H1 (cell line): Measurements from ENCODE around the gene GDF2. TPM values are rescaled to one million over a fixed set of nuclear protein-coding genes. Genes with fewer than 3 reads are reported as not detected.

Source experiments
- CTCF ChIA-PET: fragments of 300-600 bp; sonication (Branson Sonifier 250); formaldehyde crosslinking; loops from one replicate; lab custom pipeline; 2021; ENCODE audit not compliant: partially characterized antibody; lab: Charles Lee
- POLR2A ChIA-PET: fragments of 300-600 bp; sonication (Branson Sonifier 250); formaldehyde crosslinking; loops from one replicate; lab custom pipeline; 2021; ENCODE audit warnings: inconsistent platforms; ENCODE audit not compliant: partially characterized antibody; lab: Charles Lee
- DNase-seq, 2 experiments: peaks; one replicate each; pipeline versions ENCODE4 v3.0.0 to v3.0.0-alpha.2; 2010 to 2022; ENCODE audit warnings: low spot score in 2 of 2, low read depth in 1 of 2, mixed read lengths in 1 of 2
- FAIRE-seq: peaks from 2 replicates; lab custom pipeline; 2011; peaks lifted over from hg19 to GRCh38; lab: Jason Lieb, UNC
- H2AFZ ChIP-seq: 2 replicates; pipeline ENCODE4 v1.8.1; 2012; ENCODE audit warnings: low read length, inconsistent platforms
- H2AK5ac ChIP-seq: 2 replicates; pipeline ENCODE4 v1.6.1; 2013; ENCODE audit warnings: low read depth, low read length
- H2BK120ac ChIP-seq: replicated peaks from 2 replicates; pipeline ENCODE3; 2013; ENCODE audit warnings: low read depth, low read length, inconsistent platforms
- H2BK12ac ChIP-seq: 2 replicates; pipeline ENCODE4 v1.6.1; 2013; ENCODE audit warnings: low read depth, low read length
- H2BK15ac ChIP-seq: 2 replicates; pipeline ENCODE4 v1.6.1; 2013; ENCODE audit warnings: low read length
- H2BK20ac ChIP-seq: 2 replicates; pipeline ENCODE4 v1.6.1; 2013; ENCODE audit warnings: low read length
- H2BK5ac ChIP-seq: 2 replicates; pipeline ENCODE4 v1.6.1; 2013; ENCODE audit warnings: low read depth, low read length
- H3K14ac ChIP-seq: 2 replicates; pipeline ENCODE4 v1.6.1; 2013; ENCODE audit warnings: inconsistent platforms; ENCODE audit not compliant: insufficient read length
- H3K18ac ChIP-seq: 2 replicates; pipeline ENCODE4 v1.6.1; 2013; ENCODE audit warnings: low read length; ENCODE audit errors: extremely low read depth
- H3K23ac ChIP-seq: 2 replicates; pipeline ENCODE4 v1.6.1; 2013; ENCODE audit warnings: inconsistent platforms; ENCODE audit not compliant: insufficient read length
- H3K23me2 ChIP-seq: 2 replicates; pipeline ENCODE4 v1.6.1; 2013; ENCODE audit warnings: low read depth, low read length
- H3K27ac ChIP-seq: 2 replicates; pipeline ENCODE4 v1.6.1; 2011; ENCODE audit warnings: low read depth, low read length, inconsistent platforms
- H3K27me3 ChIP-seq, 4 experiments: replicated peaks in 1 of 4; 1 replicate in 1 of 4; 2 replicates in 3 of 4; pipeline versions ENCODE4 v1.6.1 to v1.8.1; 2011 to 2013; ENCODE audit warnings: low read length in 3 of 4, mild to moderate bottlenecking in 3 of 4, inconsistent platforms in 2 of 4, mixed read lengths in 2 of 4, moderate library complexity in 1 of 4; ENCODE audit not compliant: control insufficient read depth in 3 of 4, insufficient read depth in 3 of 4; ENCODE audit errors: extremely low read depth in 1 of 4
- H3K36me3 ChIP-seq, 4 experiments: 2 replicates each; pipeline versions ENCODE4 v1.6.1 to v1.8.1; 2011 to 2013; ENCODE audit warnings: mild to moderate bottlenecking in 4 of 4, low read length in 3 of 4, moderate library complexity in 2 of 4, control low read depth in 1 of 4, inconsistent platforms in 1 of 4; ENCODE audit not compliant: insufficient read depth in 4 of 4, control insufficient read depth in 2 of 4
- H3K4ac ChIP-seq: replicated peaks from 2 replicates; pipeline ENCODE3; 2013; ENCODE audit warnings: low read length, low read depth, mixed read lengths, inconsistent platforms; ENCODE audit not compliant: insufficient read length
- H3K4me1 ChIP-seq, 4 experiments: replicated peaks in 1 of 4; 1 replicate in 1 of 4; 2 replicates in 3 of 4; pipeline versions ENCODE4 v1.6.1 to v1.8.1; 2011 to 2013; ENCODE audit warnings: low read length in 3 of 4, inconsistent platforms in 2 of 4, mixed read lengths in 1 of 4; ENCODE audit not compliant: insufficient read depth in 4 of 4, control insufficient read depth in 3 of 4
- H3K4me2 ChIP-seq, 2 experiments: 2 replicates each; pipeline versions ENCODE4 v1.6.1 to v1.8.1; 2011 to 2013; ENCODE audit warnings: low read depth in 2 of 2, low read length in 2 of 2, control low read depth in 1 of 2, inconsistent platforms in 1 of 2, mild to moderate bottlenecking in 1 of 2; ENCODE audit not compliant: insufficient read depth in 1 of 2
- H3K4me3 ChIP-seq, 4 experiments: fragments of 200-600, 300-600 bp in 1 of 4; sonication (generic), shearing (Covaris generic), sonication (Bioruptor Twin) in 1 of 4; 2 replicates each; pipeline versions ENCODE4 v1.5.1 to v1.8.1; 2011 to 2016; ENCODE audit warnings: low read length in 4 of 4, low read depth in 3 of 4, control low read depth in 2 of 4, inconsistent platforms in 2 of 4, mild to moderate bottlenecking in 2 of 4, mixed read lengths in 1 of 4, moderate library complexity in 1 of 4; ENCODE audit not compliant: insufficient read depth in 2 of 4; ENCODE audit errors: extremely low read depth in 1 of 4
- H3K56ac ChIP-seq: replicated peaks from 2 replicates; pipeline ENCODE3; 2013; ENCODE audit warnings: low read depth, mild to moderate bottlenecking, mixed read lengths, low read length, inconsistent platforms; ENCODE audit not compliant: insufficient read length
- H3K79me1 ChIP-seq: 2 replicates; pipeline ENCODE4 v1.6.1; 2013; ENCODE audit warnings: low read depth, low read length, control low read depth
- H3K79me2 ChIP-seq, 2 experiments: 2 replicates each; pipeline versions ENCODE4 v1.6.1 to v1.8.1; 2012 to 2013; ENCODE audit warnings: low read length in 2 of 2, mild to moderate bottlenecking in 2 of 2, inconsistent platforms in 1 of 2; ENCODE audit not compliant: insufficient read depth in 2 of 2, control insufficient read depth in 1 of 2
- H3K9ac ChIP-seq, 4 experiments: replicated peaks in 1 of 4; 1 replicate in 1 of 4; 2 replicates in 3 of 4; pipeline versions ENCODE4 v1.6.1 to v1.8.1; 2011 to 2013; ENCODE audit warnings: low read depth in 3 of 4, low read length in 3 of 4, control low read depth in 2 of 4, mild to moderate bottlenecking in 2 of 4, moderate library complexity in 2 of 4, inconsistent platforms in 1 of 4; ENCODE audit errors: extremely low read depth in 1 of 4
- H3K9me3 ChIP-seq, 2 experiments: 2 replicates each; pipeline versions ENCODE4 v1.6.1 to v1.8.1; 2012 to 2013; ENCODE audit warnings: mild to moderate bottlenecking in 2 of 2, moderate library complexity in 2 of 2, control low read depth in 1 of 2, inconsistent platforms in 1 of 2, low read depth in 1 of 2, low read length in 1 of 2, mixed read lengths in 1 of 2; ENCODE audit not compliant: insufficient read depth in 2 of 2
- H4K20me1 ChIP-seq, 2 experiments: replicated peaks in 1 of 2; 2 replicates each; pipeline versions ENCODE3 to v1.8.1; 2011 to 2013; ENCODE audit warnings: inconsistent platforms in 2 of 2, low read length in 2 of 2, mild to moderate bottlenecking in 1 of 2; ENCODE audit not compliant: insufficient read depth in 2 of 2, control insufficient read depth in 1 of 2
- H4K5ac ChIP-seq: 2 replicates; pipeline ENCODE4 v1.6.1; 2013; ENCODE audit warnings: low read length, low read depth, mixed read lengths, inconsistent platforms; ENCODE audit not compliant: insufficient read length
- H4K8ac ChIP-seq: 2 replicates; pipeline ENCODE4 v1.8.0; 2013; ENCODE audit warnings: mild to moderate bottlenecking, moderate library complexity, low read length, inconsistent platforms; ENCODE audit not compliant: insufficient read depth; ENCODE audit errors: extremely low read depth
- H4K91ac ChIP-seq: replicated peaks from 2 replicates; pipeline ENCODE3; 2013; ENCODE audit warnings: low read length, mixed read lengths, inconsistent platforms; ENCODE audit not compliant: insufficient read length
- BRCA1 ChIP-seq: IDR thresholded peaks from 2 replicates; pipeline ENCODE4 v1.6.1; 2012; ENCODE audit warnings: low read depth, low read length, improper control_type of control experiment
- SRF ChIP-seq: IDR thresholded peaks from 2 replicates; pipeline ENCODE4 v1.6.1; 2011; ENCODE audit warnings: mild to moderate bottlenecking, low read depth, low read length, moderate library complexity
- WGBS, 2 experiments: shearing (Covaris generic) in 1 of 2; methylation state at CpG; one replicate each; pipeline versions ENCODE4 v1.1.6 to v1.1.7; 2013 to 2015; ENCODE audit warnings: low lambda C conversion rate in 2 of 2, mixed read lengths in 2 of 2, inconsistent platforms in 1 of 2, low coverage in 1 of 2, missing lambda C conversion rate in 1 of 2; ENCODE audit not compliant: insufficient replicate concordance in 2 of 2, insufficient coverage in 1 of 2, insufficient read length in 1 of 2; ENCODE audit errors: extremely low coverage in 1 of 2, missing lambda C conversion rate in 1 of 2; 5-methylcytosine and 5-hydroxymethylcytosine counted together
- polyA plus RNA-seq, 7 experiments: library from polyadenylated mRNA; depleted of rRNA in 3 of 7; stranded (reverse) in 5 of 7; unstranded in 2 of 7; fragments of >200 nt in 5 of 7; fragments of 200-250 nt in 2 of 7; gene quantifications; 1 replicate in 5 of 7; 2 replicates in 1 of 7; 4 replicates in 1 of 7; pipeline versions ENCODE4 v1.2.1 to v1.2.3, GENCODE V29; 2011 to 2013; ENCODE audit warnings: missing spikeins in 2 of 7, mixed read lengths in 2 of 7
- total RNA-seq: library from RNA; stranded (reverse); fragmentation: NEBNext Ultra II Directional; extraction: Animal tissue kit (Norgen Biotek cat#: 25700); gene quantifications from 2 replicates; pipeline ENCODE4 v1.2.1, GENCODE V29; 2021
- TF ChIP-seq, protein P1 (sequence below): IDR thresholded peaks from 2 replicates; pipeline ENCODE4 v1.6.1; 2011; ENCODE audit warnings: low read depth, mild to moderate bottlenecking, low read length; ENCODE audit not compliant: insufficient read depth

GDF2 gene
- total and polyA plus RNA-seq, 2 of the 8 experiments (the other 6 are each of a cell fraction or from before 2014, with no cell fraction given), result not detected

DNA sequence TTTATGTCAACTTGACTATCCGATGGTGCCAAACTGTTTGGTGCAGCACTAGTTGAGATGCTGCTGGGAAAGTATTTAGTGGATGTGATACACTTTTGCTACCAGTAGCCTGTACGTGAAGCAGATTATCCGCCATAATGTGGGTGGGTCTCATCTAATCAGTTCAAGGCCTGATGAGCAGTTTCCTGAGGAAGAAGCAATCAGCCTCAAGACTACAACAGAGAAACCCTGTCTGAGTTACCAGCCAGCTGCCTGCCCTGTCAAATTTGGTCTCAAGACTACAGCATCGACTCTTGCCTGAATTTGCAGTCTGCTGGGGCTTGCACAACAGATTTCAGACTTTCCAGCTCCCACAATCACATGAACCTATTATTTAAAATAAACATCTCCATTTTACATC, 15.1 kb downstream of the GDF2 start:
- no peak overlapping the region for H2BK20ac ChIP-seq
- H3K4me1 ChIP-seq, result peaks cover 0 to 1% (median under 1%) of the 10 kb centered on the region in 4 experiments; a peak in 3 of 7 replicates
- H3K23me2 ChIP-seq, result no peaks in the 10 kb centered on the region
- H3K56ac ChIP-seq, result no peak overlapping the region
- no peak overlapping the region for H4K8ac ChIP-seq
- H3K23ac ChIP-seq, result no peak overlapping the region
- no peak overlapping the region for H2BK15ac ChIP-seq
- no peak overlapping the region for H2BK12ac ChIP-seq
- H3K4me3 ChIP-seq, result no peak overlapping the region
- 88% methylated on average over 4 of the region's 4 CpGs; no CpG with 5 or more reads in 1 of the 2 experiments for WGBS, 2 experiments
- TF ChIP-seq SRF (no peak), BRCA1 (no peak)
- TF ChIP-seq, protein P1, sequence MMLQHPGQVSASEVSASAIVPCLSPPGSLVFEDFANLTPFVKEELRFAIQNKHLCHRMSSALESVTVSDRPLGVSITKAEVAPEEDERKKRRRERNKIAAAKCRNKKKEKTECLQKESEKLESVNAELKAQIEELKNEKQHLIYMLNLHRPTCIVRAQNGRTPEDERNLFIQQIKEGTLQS, result no peak
- no peak overlapping the region for H3K27ac ChIP-seq
- no peak overlapping the region for H2AK5ac ChIP-seq
- H3K9ac ChIP-seq, result no peak overlapping the region
- POLR2A ChIA-PET, result no interaction called here
- no peaks in the 10 kb centered on the region for H3K9me3 ChIP-seq
- H3K4me2 ChIP-seq, result no peak overlapping the region
- no peak overlapping the region for H3K4ac ChIP-seq
- no peaks in the 10 kb centered on the region for H3K79me2 ChIP-seq
- no peak overlapping the region for H3K14ac ChIP-seq
- no peak overlapping the region for H2BK120ac ChIP-seq
- H3K27me3 ChIP-seq, result no peaks in the 10 kb centered on the region
- H4K5ac ChIP-seq, result no peak overlapping the region
- no peaks in the 10 kb centered on the region for H3K36me3 ChIP-seq
- no peak overlapping the region for H3K18ac ChIP-seq
- H3K79me1 ChIP-seq, result no peaks in the 10 kb centered on the region
- no peak overlapping the region for H2AFZ ChIP-seq
- CTCF ChIA-PET, result no interaction called here
- no peaks in the 10 kb centered on the region for H4K20me1 ChIP-seq
- no peak overlapping the region for H4K91ac ChIP-seq
- FAIRE-seq (no peak), DNase-seq (no peak)
- no peak overlapping the region for H2BK5ac ChIP-seq
